ENCODE data around the gene CDH24. TPM values are rescaled to one million over a fixed set of nuclear protein-coding genes. Genes with fewer than 3 reads are reported as not detected.

Gene CDH24
- total and polyA plus RNA-seq, 2 of the 13 experiments (the other 11 are each of a cell fraction or from before 2014, with no cell fraction given) = 0.69 to 0.99 TPM

DNA sequence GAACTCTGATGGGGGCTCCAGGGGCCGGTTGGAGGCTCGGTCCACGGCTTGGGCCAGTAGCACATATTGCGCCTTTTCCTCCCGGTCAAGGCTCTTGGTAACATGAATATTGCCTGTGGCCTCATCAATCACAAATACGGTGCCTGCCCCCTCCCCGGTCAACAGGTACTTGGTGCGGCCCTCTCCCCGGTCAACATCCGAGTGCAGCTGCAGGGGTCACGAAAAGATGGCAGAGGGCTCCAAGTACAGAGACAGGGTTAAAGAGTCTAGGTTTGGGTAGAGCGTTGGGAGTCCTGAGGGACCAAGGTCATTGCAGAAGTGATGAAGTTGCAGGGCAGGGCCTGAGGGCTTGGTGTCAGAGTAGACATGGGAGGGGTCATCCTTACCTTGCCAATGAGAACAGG lies 2.2 kb downstream of the CDH24 start (continued):
- TF ChIP-seq, protein P1, sequence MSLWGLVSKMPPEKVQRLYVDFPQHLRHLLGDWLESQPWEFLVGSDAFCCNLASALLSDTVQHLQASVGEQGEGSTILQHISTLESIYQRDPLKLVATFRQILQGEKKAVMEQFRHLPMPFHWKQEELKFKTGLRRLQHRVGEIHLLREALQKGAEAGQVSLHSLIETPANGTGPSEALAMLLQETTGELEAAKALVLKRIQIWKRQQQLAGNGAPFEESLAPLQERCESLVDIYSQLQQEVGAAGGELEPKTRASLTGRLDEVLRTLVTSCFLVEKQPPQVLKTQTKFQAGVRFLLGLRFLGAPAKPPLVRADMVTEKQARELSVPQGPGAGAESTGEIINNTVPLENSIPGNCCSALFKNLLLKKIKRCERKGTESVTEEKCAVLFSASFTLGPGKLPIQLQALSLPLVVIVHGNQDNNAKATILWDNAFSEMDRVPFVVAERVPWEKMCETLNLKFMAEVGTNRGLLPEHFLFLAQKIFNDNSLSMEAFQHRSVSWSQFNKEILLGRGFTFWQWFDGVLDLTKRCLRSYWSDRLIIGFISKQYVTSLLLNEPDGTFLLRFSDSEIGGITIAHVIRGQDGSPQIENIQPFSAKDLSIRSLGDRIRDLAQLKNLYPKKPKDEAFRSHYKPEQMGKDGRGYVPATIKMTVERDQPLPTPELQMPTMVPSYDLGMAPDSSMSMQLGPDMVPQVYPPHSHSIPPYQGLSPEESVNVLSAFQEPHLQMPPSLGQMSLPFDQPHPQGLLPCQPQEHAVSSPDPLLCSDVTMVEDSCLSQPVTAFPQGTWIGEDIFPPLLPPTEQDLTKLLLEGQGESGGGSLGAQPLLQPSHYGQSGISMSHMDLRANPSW (CRISPR knock-in tag; IDR thresholded peaks at IDR 0.05; ENCODE audit: borderline replicate concordance) = no peak
- TF ChIP-seq SMAD1 (CRISPR knock-in tag; IDR thresholded peaks at IDR 0.05; ENCODE audit: borderline replicate concordance, low read depth) (0 out of 2 replicates have a peak, but pooled peaks have one; percentile 12), HNRNPH1 (optimal IDR thresholded peaks at IDR 0.05; ENCODE audit: low read depth, low read length) (no peak), CENPX (CRISPR knock-in tag; IDR thresholded peaks at IDR 0.05) (no peak)

- Histone ChIP-seq H3K9me3 (ENCODE audit: low read length) (no peaks in the 10 kb centered on the region), H3K4me2 (ENCODE audit: low read depth, low read length) (no peak overlapping the region), H3K27ac (ENCODE audit: extremely low read length, insufficient read depth, low read length) (no peak overlapping the region), H3K4me1 (ENCODE audit: insufficient read depth, low read length) (peaks cover 26% of the 10 kb centered on the region), H3K4me3 (replicated peaks in 1 of 3; ENCODE audit: insufficient read depth in 1 of 3, low read depth in 2 of 3, low read length in 3 of 3) (no peak overlapping the region), H3K79me2 (ENCODE audit: insufficient read depth, low read length) (no peaks in the 10 kb centered on the region), H3K36me3 (replicated peaks in 1 of 2; ENCODE audit: control insufficient read depth in 1 of 2, insufficient read depth in 2 of 2, low read length in 2 of 2) (peaks cover 6 to 7% of the 10 kb centered on the region in 2 experiments; a peak in 4 of 5 replicates), H2AFZ (ENCODE audit: low read length) (no peak overlapping the region), H3K27me3 (ENCODE audit: control insufficient read depth in 1 of 2, insufficient read depth in 2 of 2, low read length in 2 of 2) (peaks cover 0 to 6% of the 10 kb centered on the region in 2 experiments; a peak in 1 of 5 replicates), H4K20me1 (ENCODE audit: insufficient read depth, low read length) (peaks cover 11% of the 10 kb centered on the region; the same call in 1 of the 2 replicates), H3K9ac (ENCODE audit: insufficient read depth, low read depth, low read length) (no peak overlapping the region)
- no TSS peak for BruUV-seq (replicated peaks)
- DNase-seq (ENCODE audit: low spot score) (no peak), FAIRE-seq (no peak), ATAC-seq (peak; percentile 10)
- CTCF ChIA-PET (ENCODE audit: low intra/inter-chr PET ratio, low total read pairs) = interaction anchor here (1.1 to 8.5 kb wide), 5 partner anchors 60 to 124 kb away, joined by 3 to 173 read pairs (median 29); no protein-coding TSS in a partner anchor
- WGBS (ENCODE audit: low lambda C conversion rate) = 46% methylated on average over 17 of the region's 17 CpGs
- POLR2A ChIA-PET = interaction anchor here (1.1 to 7.4 kb wide), 4 partner anchors 41 to 76 kb away, joined by 3 to 72 read pairs (median 32); partner anchors contain the start of genes ACIN1 and C14orf119
- intact Hi-C loops (cut with micrococcal nuclease; ENCODE audit: unreplicated experiment) (no loop called here), in situ Hi-C loops (cut with HindIII; ENCODE audit: extremely low pct_ligation_motif_present, low pct_unique_long_range_greater_than_20kb) (loop anchor here (5.0 kb wide), 2 partner anchors 67 to 497 kb away; no protein-coding TSS in a partner anchor)
- TF ChIP-seq BRD4 (CRISPR knock-in tag; IDR thresholded peaks at IDR 0.05) (no peak), TEAD3 (CRISPR knock-in tag; optimal IDR thresholded peaks at IDR 0.05; ENCODE audit: borderline replicate concordance) (peak; percentile 19), YY1 (IDR thresholded peaks at IDR 0.05; ENCODE audit: insufficient read depth, insufficient replicate concordance, low read depth, low read length) (peak; percentile 26), TFDP2 (CRISPR knock-in tag; IDR thresholded peaks at IDR 0.05) (no peak), ZNF543 (CRISPR knock-in tag; IDR thresholded peaks at IDR 0.05) (no peak), STAG1 (CRISPR knock-in tag; IDR thresholded peaks at IDR 0.05) (peak; percentile 88), ZNF263 (CRISPR knock-in tag; IDR thresholded peaks at IDR 0.05) (peak; percentile 42; the same call in 1 of the 2 replicates), ZNF264 (CRISPR knock-in tag; IDR thresholded peaks at IDR 0.05) (no peak), RAD21 (CRISPR knock-in tag; IDR thresholded peaks at IDR 0.05) (peak; percentile 77), POGZ (CRISPR knock-in tag; IDR thresholded peaks at IDR 0.05) (no peak)
These were observed 3.1 kb downstream of the CDH24 start for GRCh38 chr14:23054000-23054811.
